MCF 10A (cell line): ENCODE data around the gene DACH1. TPM values are rescaled to one million over a fixed set of nuclear protein-coding genes. Genes with fewer than 3 reads are reported as not detected.

Experiments
- BruUV-seq: library from RNA; stranded (reverse); fragments of 400-500 nt; replicated peaks from 2 replicates; lab custom pipeline; 2021; lab: Mats Ljungman, UMichigan
- CTCF ChIA-PET: fragments of 300-600 bp; sonication (Branson Sonifier 250); formaldehyde crosslinking; extraction: SDS; loops from one replicate; lab custom pipeline; 2021; ENCODE audit warnings: antibody characterized with exemption, inconsistent platforms; lab: Yijun Ruan, JAX
- POLR2A ChIA-PET: fragments of 300-600, 350-650 bp; sonication (Branson Sonifier 250); formaldehyde crosslinking; extraction: SDS; loops from one replicate; lab custom pipeline; 2020; ENCODE audit warnings: antibody characterized with exemption, inconsistent platforms; lab: Yijun Ruan, JAX
- DNase-seq: peaks from one replicate; pipeline ENCODE4 v3.0.0-alpha.2; 2018; ENCODE audit not compliant: unreplicated experiment
- H3K27ac Mint-ChIP-seq: one replicate; pipeline ENCODE4 v1.8.0; 2022; ENCODE audit warnings: mild to moderate bottlenecking, low read depth, mixed read lengths; ENCODE audit not compliant: unreplicated experiment
- H3K27me3 Mint-ChIP-seq: one replicate; pipeline ENCODE4 v1.8.0; 2022; ENCODE audit warnings: mixed read lengths; ENCODE audit not compliant: insufficient read depth, unreplicated experiment
- H3K36me3 Mint-ChIP-seq: one replicate; pipeline ENCODE4 v1.8.0; 2022; ENCODE audit warnings: mild to moderate bottlenecking, moderate library complexity, mixed read lengths; ENCODE audit not compliant: insufficient read depth, unreplicated experiment
- H3K4me1 Mint-ChIP-seq: one replicate; pipeline ENCODE4 v1.8.0; 2022; ENCODE audit warnings: mixed read lengths; ENCODE audit not compliant: insufficient read depth, unreplicated experiment
- H3K4me3 Mint-ChIP-seq: one replicate; pipeline ENCODE4 v1.8.0; 2022; ENCODE audit warnings: mild to moderate bottlenecking, moderate library complexity, mixed read lengths; ENCODE audit not compliant: unreplicated experiment
- H3K9me3 Mint-ChIP-seq: one replicate; pipeline ENCODE4 v1.8.0; 2022; ENCODE audit warnings: mixed read lengths; ENCODE audit not compliant: unreplicated experiment
- intact Hi-C: fragments of 100-400 bp; cut with micrococcal nuclease; formaldehyde crosslinking; loops from 2 replicates; pipeline ENCODE4 v1.14.1; 2022
- total RNA-seq: library from RNA; stranded (reverse); gene quantifications from 2 replicates; pipeline ENCODE4 v1.2.3, GENCODE V29; 2022
- TF ChIP-seq, protein P1 (sequence below): fragments of 200-600 bp; IDR thresholded peaks from one replicate; pipeline ENCODE4 v1.8.0; 2022; ENCODE audit warnings: antibody characterized with exemption, mild to moderate bottlenecking; ENCODE audit not compliant: unreplicated experiment

DACH1 gene
- total RNA-seq, 1 experiment from 2014 or later, result not detected

- Mint-ChIP-seq H3K9me3 (no peaks in the 10 kb centered on the region), H3K27ac (no peak overlapping the region), H3K4me1 (no peaks in the 10 kb centered on the region), H3K36me3 (no peaks in the 10 kb centered on the region), H3K27me3 (peaks cover 69% of the 10 kb centered on the region), H3K4me3 (no peak overlapping the region)
- POLR2A ChIA-PET, result no interaction called here
- DNase-seq, result no peak
- CTCF ChIA-PET, result interaction anchor here (0.7 kb wide), 1 partner anchor 15 kb away, joined by 3 read pairs; no protein-coding TSS in a partner anchor
- intact Hi-C loops, result no loop called here
- BruUV-seq, result no TSS peak
- TF ChIP-seq, protein P1, sequence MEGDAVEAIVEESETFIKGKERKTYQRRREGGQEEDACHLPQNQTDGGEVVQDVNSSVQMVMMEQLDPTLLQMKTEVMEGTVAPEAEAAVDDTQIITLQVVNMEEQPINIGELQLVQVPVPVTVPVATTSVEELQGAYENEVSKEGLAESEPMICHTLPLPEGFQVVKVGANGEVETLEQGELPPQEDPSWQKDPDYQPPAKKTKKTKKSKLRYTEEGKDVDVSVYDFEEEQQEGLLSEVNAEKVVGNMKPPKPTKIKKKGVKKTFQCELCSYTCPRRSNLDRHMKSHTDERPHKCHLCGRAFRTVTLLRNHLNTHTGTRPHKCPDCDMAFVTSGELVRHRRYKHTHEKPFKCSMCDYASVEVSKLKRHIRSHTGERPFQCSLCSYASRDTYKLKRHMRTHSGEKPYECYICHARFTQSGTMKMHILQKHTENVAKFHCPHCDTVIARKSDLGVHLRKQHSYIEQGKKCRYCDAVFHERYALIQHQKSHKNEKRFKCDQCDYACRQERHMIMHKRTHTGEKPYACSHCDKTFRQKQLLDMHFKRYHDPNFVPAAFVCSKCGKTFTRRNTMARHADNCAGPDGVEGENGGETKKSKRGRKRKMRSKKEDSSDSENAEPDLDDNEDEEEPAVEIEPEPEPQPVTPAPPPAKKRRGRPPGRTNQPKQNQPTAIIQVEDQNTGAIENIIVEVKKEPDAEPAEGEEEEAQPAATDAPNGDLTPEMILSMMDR, result no peak
Measured at GRCh38 chr13:71546881-71547280, 320.1 kb downstream of the DACH1 start.

GRCh38 chr13:71540098-71540497 is 326.9 kb downstream of the DACH1 start:
- intact Hi-C loops, result no loop called here
- H3K4me3 Mint-ChIP-seq, result no peak overlapping the region
- DNase-seq, result no peak
- ChIA-PET POLR2A (no interaction called here), CTCF (no interaction called here)
- BruUV-seq, result no TSS peak
- TF ChIP-seq, protein P1, result no peak
- H3K9me3 Mint-ChIP-seq, result no peaks in the 10 kb centered on the region
- H3K27ac Mint-ChIP-seq, result no peak overlapping the region
- peaks cover 66% of the 10 kb centered on the region for H3K27me3 Mint-ChIP-seq
- no peaks in the 10 kb centered on the region for H3K36me3 Mint-ChIP-seq
- H3K4me1 Mint-ChIP-seq, result no peaks in the 10 kb centered on the region

- H3K27ac Mint-ChIP-seq, result no peak overlapping the region
- BruUV-seq, result no TSS peak
- ChIA-PET POLR2A (no interaction called here), CTCF (no interaction called here)
- DNase-seq, result no peak
- no peaks in the 10 kb centered on the region for H3K4me1 Mint-ChIP-seq
- intact Hi-C loops, result no loop called here
- H3K9me3 Mint-ChIP-seq, result no peaks in the 10 kb centered on the region
- TF ChIP-seq, protein P1, result no peak
- H3K4me3 Mint-ChIP-seq, result no peak overlapping the region
- no peaks in the 10 kb centered on the region for H3K36me3 Mint-ChIP-seq
- H3K27me3 Mint-ChIP-seq, result peaks cover 64% of the 10 kb centered on the region
Measured at GRCh38 chr13:71536201-71536600, 330.8 kb downstream of the DACH1 start.

DNA sequence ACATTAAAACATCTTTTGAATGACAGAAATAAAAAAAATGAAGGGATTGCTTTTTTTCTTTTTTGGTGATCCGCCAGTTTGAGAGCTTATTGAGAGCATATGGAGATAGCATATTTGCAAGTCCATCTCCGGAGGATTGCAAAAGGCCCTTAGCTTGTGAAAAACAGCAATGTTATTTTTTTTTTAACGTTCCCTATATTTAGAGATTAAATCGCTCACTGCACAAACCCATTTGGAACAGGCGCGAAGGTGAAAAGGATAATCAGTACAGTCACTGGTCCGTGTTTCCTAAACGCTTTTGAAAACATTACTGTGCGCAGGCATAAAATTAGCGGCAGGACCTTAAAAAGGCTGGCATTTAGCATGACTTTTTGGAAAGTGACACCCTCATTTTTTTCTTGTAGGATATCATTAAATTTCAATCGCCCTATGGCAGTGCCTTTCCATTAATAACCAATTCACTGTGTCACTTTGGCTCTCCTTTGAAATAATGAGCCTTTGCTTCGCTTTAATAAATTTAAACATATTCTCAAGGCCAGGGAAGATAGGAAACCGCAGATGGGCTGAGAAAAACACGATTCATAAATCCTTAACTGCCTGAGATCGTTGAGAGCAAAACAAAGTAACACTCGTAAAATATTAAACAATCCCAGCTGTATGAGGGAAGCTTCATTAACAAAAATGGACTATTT is 342.2 kb downstream of the DACH1 start:
- TF ChIP-seq, protein P1, result no peak
- no TSS peak for BruUV-seq
- H3K36me3 Mint-ChIP-seq, result no peaks in the 10 kb centered on the region
- H3K4me3 Mint-ChIP-seq, result no peak overlapping the region
- no peaks in the 10 kb centered on the region for H3K4me1 Mint-ChIP-seq
- DNase-seq, result no peak
- H3K27me3 Mint-ChIP-seq, result peaks cover 46% of the 10 kb centered on the region
- ChIA-PET POLR2A (no interaction called here), CTCF (no interaction called here)
- intact Hi-C loops, result no loop called here
- H3K9me3 Mint-ChIP-seq, result no peaks in the 10 kb centered on the region
- no peak overlapping the region for H3K27ac Mint-ChIP-seq
